Panc1 (cell line): ENCODE data around the gene STK32C. TPM values are rescaled to one million over a fixed set of nuclear protein-coding genes. Genes with fewer than 3 reads are reported as not detected.

ENCODE experiments used
- ATAC-seq: fragments of 200-7000 bp; cut with Tn5 transposase; 2 replicates; pipeline ENCODE4 v1.9.1; 2020; ENCODE audit warnings: mild to moderate bottlenecking, moderate library complexity
- BruUV-seq: library from RNA; stranded (reverse); fragments of 400-500 nt; replicated peaks from 2 replicates; lab custom pipeline; 2021; lab: Mats Ljungman, UMichigan
- CTCF ChIA-PET: fragments of 300-600 bp; sonication (Branson Sonifier 250); formaldehyde crosslinking; loops from one replicate; lab custom pipeline; 2022; ENCODE audit warnings: antibody characterized with exemption; lab: Charles Lee
- POLR2A ChIA-PET: fragments of 300-600 bp; sonication (Branson Sonifier 250); formaldehyde crosslinking; loops from one replicate; lab custom pipeline; 2022; ENCODE audit warnings: antibody characterized with exemption; lab: Charles Lee
- DNase-seq: peaks from one replicate; pipeline ENCODE4 v3.0.0-alpha.2; 2010; ENCODE audit warnings: low read depth, low spot score
- H3K27ac ChIP-seq: 2 replicates; pipeline ENCODE4 v1.5.1; 2011; ENCODE audit warnings: mild to moderate bottlenecking, low read length, inconsistent platforms
- H3K27me3 ChIP-seq: fragments of 200-500 bp; sonication (Bioruptor generic); 2 replicates; pipeline ENCODE4 v1.6.0; 2014; ENCODE audit warnings: low read length, inconsistent platforms; ENCODE audit not compliant: control insufficient read depth, insufficient read depth
- H3K36me3 ChIP-seq: fragments of 200-500 bp; sonication (Bioruptor generic); 2 replicates; pipeline ENCODE4 v1.5.1; 2014; ENCODE audit warnings: inconsistent platforms, mild to moderate bottlenecking, low read length, moderate library complexity; ENCODE audit not compliant: control insufficient read depth, insufficient read depth
- H3K4me1 ChIP-seq: 2 replicates; pipeline ENCODE4 v1.5.1; 2011; ENCODE audit warnings: inconsistent platforms, mild to moderate bottlenecking, low read length, moderate library complexity; ENCODE audit not compliant: control insufficient read depth, insufficient read depth
- H3K4me3 ChIP-seq, 2 experiments: 2 replicates each; pipeline ENCODE4 v1.5.1; 2011 to 2012; ENCODE audit warnings: low read depth in 2 of 2, low read length in 2 of 2, mild to moderate bottlenecking in 2 of 2, inconsistent platforms in 1 of 2, moderate library complexity in 1 of 2
- H3K9me3 ChIP-seq: fragments of 200-500 bp; sonication (Bioruptor generic); 2 replicates; pipeline ENCODE4 v1.5.1; 2014; ENCODE audit warnings: low read depth, mild to moderate bottlenecking, inconsistent platforms, low read length, moderate library complexity; ENCODE audit not compliant: control insufficient read depth, insufficient read depth
- CTCF ChIP-seq: fragments of 450-650 bp; IDR thresholded peaks from 2 replicates; pipeline ENCODE4 v1.5.1; 2017; ENCODE audit warnings: mild to moderate bottlenecking
- POLR2AphosphoS5 ChIP-seq: IDR thresholded peaks from 2 replicates; pipeline ENCODE4 v1.6.1; 2012; ENCODE audit warnings: mild to moderate bottlenecking, low read depth, low read length, moderate library complexity
- SIN3A ChIP-seq: IDR thresholded peaks from 2 replicates; pipeline ENCODE4 v1.6.1; 2012; ENCODE audit warnings: low read depth, mild to moderate bottlenecking, low read length, moderate library complexity, borderline replicate concordance; ENCODE audit not compliant: insufficient read depth
- TCF7L2 ChIP-seq: IDR thresholded peaks from 2 replicates; pipeline ENCODE4 v1.6.1; 2011; ENCODE audit warnings: mild to moderate bottlenecking, low read depth, low read length, inconsistent platforms
- in situ Hi-C: cut with HindIII; loops from 2 replicates; pipeline ENCODE4 v1.10.0; 2016; ENCODE audit warnings: low sequenced_read_pairs, low pct_unique_long_range_greater_than_20kb
- intact Hi-C: fragments of 100-400 bp; cut with micrococcal nuclease; formaldehyde crosslinking; loops from one replicate; pipeline ENCODE4 v1.10.0; 2022; ENCODE audit not compliant: unreplicated experiment
- total RNA-seq: library from RNA; stranded (reverse); gene quantifications from one replicate; pipeline ENCODE4 v1.2.1, GENCODE V29; 2021; ENCODE audit not compliant: unreplicated experiment
- TF ChIP-seq, protein P1 (sequence below), 2 experiments: IDR thresholded peaks; 2 replicates each; pipeline ENCODE4 v1.6.1; 2011 to 2012; ENCODE audit warnings: low read depth in 2 of 2, control low read depth in 1 of 2, low read length in 1 of 2, mild to moderate bottlenecking in 1 of 2, moderate library complexity in 1 of 2; ENCODE audit not compliant: insufficient read depth in 1 of 2

The STK32C gene
- total RNA-seq, 1 experiment from 2014 or later, result 53.7 TPM

GRCh38 chr10:132301371-132302330, 6.1 kb downstream of the STK32C start:
- ChIA-PET CTCF (no interaction called here), POLR2A (no interaction called here)
- no peak for DNase-seq
- H3K9me3 ChIP-seq, result no peaks in the 10 kb centered on the region
- H3K27me3 ChIP-seq, result no peaks in the 10 kb centered on the region
- intact Hi-C loops (no loop called here), in situ Hi-C loops (no loop called here)
- H3K4me3 ChIP-seq, result no peak overlapping the region
- ATAC-seq, result no peak
- BruUV-seq, result no TSS peak
- H3K27ac ChIP-seq, result no peak overlapping the region
- H3K4me1 ChIP-seq, result peaks cover 34% of the 10 kb centered on the region
- H3K36me3 ChIP-seq, result no peaks in the 10 kb centered on the region
- TF ChIP-seq POLR2AphosphoS5 (no peak), SIN3A (no peak)
- TF ChIP-seq, protein P1, sequence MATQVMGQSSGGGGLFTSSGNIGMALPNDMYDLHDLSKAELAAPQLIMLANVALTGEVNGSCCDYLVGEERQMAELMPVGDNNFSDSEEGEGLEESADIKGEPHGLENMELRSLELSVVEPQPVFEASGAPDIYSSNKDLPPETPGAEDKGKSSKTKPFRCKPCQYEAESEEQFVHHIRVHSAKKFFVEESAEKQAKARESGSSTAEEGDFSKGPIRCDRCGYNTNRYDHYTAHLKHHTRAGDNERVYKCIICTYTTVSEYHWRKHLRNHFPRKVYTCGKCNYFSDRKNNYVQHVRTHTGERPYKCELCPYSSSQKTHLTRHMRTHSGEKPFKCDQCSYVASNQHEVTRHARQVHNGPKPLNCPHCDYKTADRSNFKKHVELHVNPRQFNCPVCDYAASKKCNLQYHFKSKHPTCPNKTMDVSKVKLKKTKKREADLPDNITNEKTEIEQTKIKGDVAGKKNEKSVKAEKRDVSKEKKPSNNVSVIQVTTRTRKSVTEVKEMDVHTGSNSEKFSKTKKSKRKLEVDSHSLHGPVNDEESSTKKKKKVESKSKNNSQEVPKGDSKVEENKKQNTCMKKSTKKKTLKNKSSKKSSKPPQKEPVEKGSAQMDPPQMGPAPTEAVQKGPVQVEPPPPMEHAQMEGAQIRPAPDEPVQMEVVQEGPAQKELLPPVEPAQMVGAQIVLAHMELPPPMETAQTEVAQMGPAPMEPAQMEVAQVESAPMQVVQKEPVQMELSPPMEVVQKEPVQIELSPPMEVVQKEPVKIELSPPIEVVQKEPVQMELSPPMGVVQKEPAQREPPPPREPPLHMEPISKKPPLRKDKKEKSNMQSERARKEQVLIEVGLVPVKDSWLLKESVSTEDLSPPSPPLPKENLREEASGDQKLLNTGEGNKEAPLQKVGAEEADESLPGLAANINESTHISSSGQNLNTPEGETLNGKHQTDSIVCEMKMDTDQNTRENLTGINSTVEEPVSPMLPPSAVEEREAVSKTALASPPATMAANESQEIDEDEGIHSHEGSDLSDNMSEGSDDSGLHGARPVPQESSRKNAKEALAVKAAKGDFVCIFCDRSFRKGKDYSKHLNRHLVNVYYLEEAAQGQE (IDR thresholded peaks at IDR 0.05; ENCODE audit: insufficient read depth in 1 of 2, low read depth in 2 of 2, low read length in 1 of 2), result no peak

- Histone ChIP-seq H3K9me3 (no peaks in the 10 kb centered on the region), H3K27me3 (no peaks in the 10 kb centered on the region), H3K36me3 (no peaks in the 10 kb centered on the region), H3K4me3 (no peak overlapping the region), H3K27ac (peak overlapping the region; percentile 49; the same call in 1 of the 2 replicates), H3K4me1 (peaks cover 31% of the 10 kb centered on the region)
- intact Hi-C loops, result no loop called here
- ChIA-PET POLR2A (no interaction called here), CTCF (no interaction called here)
- DNase-seq (no peak), ATAC-seq (no peak)
- TF ChIP-seq CTCF (no peak), TCF7L2 (no peak), SIN3A (no peak), POLR2AphosphoS5 (no peak)
- TF ChIP-seq, protein P1 (IDR thresholded peaks at IDR 0.05; ENCODE audit: insufficient read depth in 1 of 2, low read depth in 2 of 2, low read length in 1 of 2), result no peak
- in situ Hi-C loops, result no loop called here
- no TSS peak for BruUV-seq
Measured at GRCh38 chr10:132300582-132300981, 7.2 kb downstream of the STK32C start.
